Sigmoid colon (tissue), 4 donors: ENCODE data around the gene GPANK1.

Experiments
- CTCF ChIP-seq, 4 experiments: fragments of 450-650 bp in 3 of 4; fragments of 200-600 bp in 1 of 4; IDR thresholded peaks; one replicate each; pipeline ENCODE4 v1.5.1; 2016 to 2019; ENCODE audit warnings: antibody characterized with exemption in 4 of 4, mild to moderate bottlenecking in 3 of 4, moderate library complexity in 2 of 4
- POLR2AphosphoS5 ChIP-seq, 4 donors: sonication (generic); formaldehyde crosslinking; IDR thresholded peaks; one replicate each; pipeline ENCODE4 v1.6.1; 2017; ENCODE audit warnings: antibody characterized with exemption in 4 of 4

GRCh38 chr6:31693535-31693934, 28.7 kb upstream of the GPANK1 start:
- no peak for TF ChIP-seq CTCF (IDR thresholded peaks at IDR 0.05)
- no peak for TF ChIP-seq POLR2AphosphoS5 (IDR thresholded peaks at IDR 0.05)
